Tibial nerve (tissue), 4 donors: ENCODE results near the gene EED. TPM values are rescaled to one million over a fixed set of nuclear protein-coding genes. Genes with fewer than 3 reads are reported as not detected.

Experiments
- DNase-seq, 2 donors: peaks; one replicate each; pipeline ENCODE4 v3.0.0-alpha.2; 2019; ENCODE audit warnings: low spot score in 2 of 2
- H3K27ac ChIP-seq, 4 donors: fragments of 200-600 bp; sonication (generic) in 3 of 4; one replicate each; pipeline ENCODE4 v1.5.1; 2017 to 2019; ENCODE audit warnings: mild to moderate bottlenecking in 1 of 4
- H3K27me3 ChIP-seq, 2 donors: fragments of 200-600 bp; sonication (generic) in 1 of 2; one replicate each; pipeline versions ENCODE4 v1.5.1 to v1.6.0; 2017 to 2019
- H3K36me3 ChIP-seq, 3 donors: fragments of 200-600 bp; sonication (generic); one replicate each; pipeline ENCODE4 v1.5.1; 2018 to 2019
- H3K4me1 ChIP-seq, 4 donors: fragments of 200-600 bp; sonication (generic) in 3 of 4; one replicate each; pipeline ENCODE4 v1.5.1; 2017 to 2019
- H3K4me3 ChIP-seq, 4 donors: fragments of 200-600 bp; sonication (generic) in 3 of 4; one replicate each; pipeline ENCODE4 v1.5.1; 2017 to 2019; ENCODE audit warnings: mild to moderate bottlenecking in 1 of 4, moderate library complexity in 1 of 4
- H3K9me3 ChIP-seq, 4 donors: fragments of 200-600 bp; sonication (generic) in 3 of 4; one replicate each; pipeline ENCODE4 v1.5.1; 2017 to 2019
- EP300 ChIP-seq, 2 donors: sonication (generic); formaldehyde crosslinking; IDR thresholded peaks; one replicate each; pipeline ENCODE4 v1.6.1; 2017; ENCODE audit warnings: antibody characterized with exemption in 2 of 2, mild to moderate bottlenecking in 1 of 2
- POLR2A ChIP-seq, 2 donors: fragments of 450-650 bp; IDR thresholded peaks; one replicate each; pipeline ENCODE4 v1.6.1; 2017; ENCODE audit warnings: antibody characterized with exemption in 2 of 2, mild to moderate bottlenecking in 2 of 2, moderate library complexity in 2 of 2
- WGBS, 2 donors: methylation state at CpG; one replicate each; pipeline ENCODE4 v1.1.5; 2018; 5-methylcytosine and 5-hydroxymethylcytosine counted together
- total RNA-seq, 4 donors: library from RNA; depleted of rRNA; stranded (reverse); fragments of >200 nt; gene quantifications; one replicate each; pipeline ENCODE4 v1.1.0, GENCODE V29; 2016
- TF ChIP-seq, protein P1 (sequence below), 5 experiments: fragments of 200-600 bp in 3 of 5; fragments of 450-650 bp in 2 of 5; sonication (generic) in 3 of 5; IDR thresholded peaks; one replicate each; pipeline ENCODE4 v1.5.1; 2016 to 2019; ENCODE audit warnings: antibody characterized with exemption in 5 of 5, mild to moderate bottlenecking in 3 of 5, moderate library complexity in 2 of 5

The EED gene
- total RNA-seq, 4 donors from 2014 or later: 13.3 to 18.4 (median 16.7) TPM

GRCh38 chr11:86204356-86204755 lies 40.2 kb upstream of the EED start:
- Histone ChIP-seq H3K27me3 (no peaks in the 10 kb centered on the region), H3K36me3 (no peaks in the 10 kb centered on the region), H3K4me1 (peaks cover 0 to 10% (median 5%) of the 10 kb centered on the region in 4 donors), H3K4me3 (no peak overlapping the region), H3K27ac (no peak overlapping the region), H3K9me3 (no peaks in the 10 kb centered on the region)
- TF ChIP-seq EP300 (IDR thresholded peaks at IDR 0.05) (no peak), POLR2A (IDR thresholded peaks at IDR 0.05) (no peak)
- TF ChIP-seq, protein P1, sequence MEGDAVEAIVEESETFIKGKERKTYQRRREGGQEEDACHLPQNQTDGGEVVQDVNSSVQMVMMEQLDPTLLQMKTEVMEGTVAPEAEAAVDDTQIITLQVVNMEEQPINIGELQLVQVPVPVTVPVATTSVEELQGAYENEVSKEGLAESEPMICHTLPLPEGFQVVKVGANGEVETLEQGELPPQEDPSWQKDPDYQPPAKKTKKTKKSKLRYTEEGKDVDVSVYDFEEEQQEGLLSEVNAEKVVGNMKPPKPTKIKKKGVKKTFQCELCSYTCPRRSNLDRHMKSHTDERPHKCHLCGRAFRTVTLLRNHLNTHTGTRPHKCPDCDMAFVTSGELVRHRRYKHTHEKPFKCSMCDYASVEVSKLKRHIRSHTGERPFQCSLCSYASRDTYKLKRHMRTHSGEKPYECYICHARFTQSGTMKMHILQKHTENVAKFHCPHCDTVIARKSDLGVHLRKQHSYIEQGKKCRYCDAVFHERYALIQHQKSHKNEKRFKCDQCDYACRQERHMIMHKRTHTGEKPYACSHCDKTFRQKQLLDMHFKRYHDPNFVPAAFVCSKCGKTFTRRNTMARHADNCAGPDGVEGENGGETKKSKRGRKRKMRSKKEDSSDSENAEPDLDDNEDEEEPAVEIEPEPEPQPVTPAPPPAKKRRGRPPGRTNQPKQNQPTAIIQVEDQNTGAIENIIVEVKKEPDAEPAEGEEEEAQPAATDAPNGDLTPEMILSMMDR (IDR thresholded peaks at IDR 0.05): no peak
- no peak for DNase-seq
- 80 to 96% methylated on average over 1 of the region's 1 CpG for WGBS, 2 donors

DNA sequence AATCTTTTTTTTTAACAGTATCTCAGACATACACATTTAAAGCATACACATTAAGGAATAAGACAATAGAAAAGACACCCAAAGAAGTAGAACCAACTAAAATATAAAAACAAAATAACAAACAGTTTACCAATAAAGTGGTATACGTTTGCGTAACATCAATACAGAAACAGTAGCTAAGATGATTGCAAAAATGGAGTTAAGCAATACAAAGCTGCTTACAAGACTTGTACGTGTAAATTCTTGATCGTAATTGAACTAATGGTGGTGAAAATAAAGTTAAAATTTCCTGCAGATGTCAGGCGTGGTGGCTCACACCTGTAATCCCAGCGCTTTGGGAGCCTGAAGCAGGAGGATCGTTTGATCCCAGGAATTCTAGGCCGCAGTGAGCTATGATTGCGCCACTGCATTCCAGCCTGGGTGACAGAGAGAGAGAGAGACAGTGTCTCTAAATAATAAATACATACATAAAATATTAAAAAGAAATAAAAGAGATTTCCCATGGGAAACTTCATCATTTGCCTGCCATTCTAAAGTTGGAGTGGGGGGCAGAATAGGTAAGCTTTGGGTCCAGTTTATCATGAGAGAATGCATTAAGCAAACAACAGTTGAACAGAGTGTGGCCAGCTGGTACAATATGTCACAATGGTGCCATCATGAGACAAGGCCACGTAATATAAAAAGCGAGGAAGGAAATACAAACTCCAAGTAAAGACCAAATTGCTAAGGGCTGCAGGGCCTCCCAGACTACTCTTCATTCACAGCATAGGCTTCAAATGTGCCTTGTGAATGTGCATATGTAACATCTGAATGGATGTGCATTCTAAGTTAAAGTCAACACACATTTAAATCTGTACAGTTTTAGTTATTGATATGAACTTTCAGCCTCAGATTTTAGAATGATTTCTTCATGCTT lies 38.9 kb upstream of the EED start:
- no peak overlapping the region for H3K4me3 ChIP-seq
- H3K4me1 ChIP-seq: peaks cover 0 to 10% (median 5%) of the 10 kb centered on the region in 4 donors
- H3K9me3 ChIP-seq: no peaks in the 10 kb centered on the region
- TF ChIP-seq EP300 (IDR thresholded peaks at IDR 0.05) (no peak), POLR2A (IDR thresholded peaks at IDR 0.05) (no peak)
- TF ChIP-seq, protein P1 (IDR thresholded peaks at IDR 0.05): no peak
- no peak overlapping the region for H3K27ac ChIP-seq
- DNase-seq: peak in 1 of 2 donors; percentile 24
- no peaks in the 10 kb centered on the region for H3K27me3 ChIP-seq
- WGBS, 2 donors: 83% methylated on average over 11 of the region's 11 CpGs
- no peaks in the 10 kb centered on the region for H3K36me3 ChIP-seq

DNA sequence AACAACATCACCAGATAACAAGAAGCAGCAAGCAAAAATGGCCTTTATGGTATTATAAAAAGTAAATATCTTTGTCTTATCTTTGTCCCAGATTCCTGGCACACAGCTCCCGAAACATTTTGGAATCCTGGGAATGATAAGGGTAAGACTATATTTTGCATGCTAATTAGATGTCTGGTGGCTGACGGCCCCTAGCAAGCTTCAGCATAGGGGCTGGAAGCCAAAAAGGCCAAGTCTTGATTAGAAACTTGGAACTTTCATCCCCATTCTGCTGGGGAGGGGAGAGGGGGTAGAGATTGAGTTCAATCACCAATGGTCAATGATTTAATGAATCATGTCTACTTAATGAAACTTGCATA lies 38.2 kb upstream of the EED start:
- Histone ChIP-seq H3K4me3 (no peak overlapping the region), H3K36me3 (no peaks in the 10 kb centered on the region), H3K9me3 (no peaks in the 10 kb centered on the region), H3K4me1 (peaks cover 0 to 10% (median 5%) of the 10 kb centered on the region in 4 donors), H3K27me3 (no peaks in the 10 kb centered on the region), H3K27ac (no peak overlapping the region)
- WGBS, 2 donors: 62 to 69% methylated on average over 2 of the region's 2 CpGs
- TF ChIP-seq POLR2A (IDR thresholded peaks at IDR 0.05): no peak
- no peak for TF ChIP-seq EP300 (IDR thresholded peaks at IDR 0.05)
- TF ChIP-seq, protein P1 (IDR thresholded peaks at IDR 0.05): no peak
- DNase-seq: no peak

DNA sequence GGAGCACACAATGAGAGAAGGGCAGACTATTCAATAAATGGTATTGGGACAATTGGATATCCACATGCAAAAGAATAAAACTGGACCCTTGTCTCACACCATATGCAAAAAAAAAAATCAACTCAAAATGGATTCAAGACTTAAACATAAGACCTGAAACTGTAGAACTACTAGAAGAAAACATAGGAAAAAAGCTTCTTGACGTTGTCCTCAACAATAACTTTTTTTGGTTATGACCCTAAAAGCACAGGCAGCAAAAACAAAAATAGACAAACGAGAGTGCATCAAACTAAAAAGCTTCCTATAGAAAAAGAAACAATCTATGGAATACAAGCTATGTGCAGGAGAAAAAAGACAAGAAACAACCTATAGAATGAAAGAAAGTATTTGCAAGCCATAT lies 37.1 kb upstream of the EED start:
- Histone ChIP-seq H3K27me3 (no peaks in the 10 kb centered on the region), H3K4me1 (peaks cover 0 to 10% (median 0%) of the 10 kb centered on the region in 4 donors), H3K27ac (no peak overlapping the region), H3K4me3 (no peak overlapping the region), H3K9me3 (no peaks in the 10 kb centered on the region), H3K36me3 (no peaks in the 10 kb centered on the region)
- TF ChIP-seq, protein P1 (IDR thresholded peaks at IDR 0.05): no peak
- no peak for TF ChIP-seq POLR2A (IDR thresholded peaks at IDR 0.05)
- TF ChIP-seq EP300 (IDR thresholded peaks at IDR 0.05): no peak
- DNase-seq: no peak
- WGBS, 2 donors: 88 to 92% methylated on average over 2 of the region's 2 CpGs

DNA sequence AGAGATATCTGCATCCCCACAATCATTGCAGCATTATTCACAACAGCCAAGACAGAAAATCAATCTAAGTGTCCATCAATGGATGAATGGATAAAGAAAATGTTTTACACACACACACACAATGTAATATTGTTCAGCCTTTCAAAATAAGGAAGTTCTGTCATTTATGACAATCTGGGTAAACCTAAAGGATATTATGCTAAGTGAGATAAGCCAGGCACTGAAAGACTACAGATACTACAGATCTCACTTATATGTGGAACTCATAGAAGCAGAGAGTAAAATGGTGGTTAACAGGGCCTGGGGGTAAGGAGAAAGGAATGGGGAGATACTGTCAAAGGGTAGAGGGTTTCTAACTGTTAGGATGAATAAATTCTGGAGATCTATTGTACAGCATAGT lies 36.0 kb upstream of the EED start:
- Histone ChIP-seq H3K36me3 (no peaks in the 10 kb centered on the region), H3K9me3 (no peaks in the 10 kb centered on the region), H3K4me3 (no peak overlapping the region), H3K27ac (no peak overlapping the region), H3K27me3 (no peaks in the 10 kb centered on the region), H3K4me1 (peaks cover 0 to under 1% (median 0%) of the 10 kb centered on the region in 4 donors)
- TF ChIP-seq, protein P1 (IDR thresholded peaks at IDR 0.05): no peak
- no peak for DNase-seq
